ENCODE measurements around the gene RAB12.

DNA sequence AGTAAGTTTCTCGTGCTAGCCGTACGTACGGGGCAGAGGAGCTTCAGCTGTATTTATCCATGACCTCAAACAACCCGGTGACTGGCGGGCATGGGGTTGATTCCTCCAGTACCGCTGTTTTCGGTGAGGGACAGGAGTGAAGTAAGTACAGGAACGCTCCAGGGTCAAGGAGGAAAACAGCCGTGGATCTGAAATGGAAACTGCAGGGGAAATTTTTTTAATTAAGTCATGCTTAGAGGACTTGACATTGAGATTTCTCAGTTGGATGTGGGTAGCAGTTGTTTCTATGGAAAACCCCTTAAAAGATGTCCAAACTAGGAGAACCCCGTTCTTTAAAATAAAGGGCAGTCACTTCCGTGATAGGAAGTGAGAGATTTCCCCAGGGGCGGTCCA, 1.2 kb downstream of the RAB12 start:
- TF ChIP-seq, protein P1, sequence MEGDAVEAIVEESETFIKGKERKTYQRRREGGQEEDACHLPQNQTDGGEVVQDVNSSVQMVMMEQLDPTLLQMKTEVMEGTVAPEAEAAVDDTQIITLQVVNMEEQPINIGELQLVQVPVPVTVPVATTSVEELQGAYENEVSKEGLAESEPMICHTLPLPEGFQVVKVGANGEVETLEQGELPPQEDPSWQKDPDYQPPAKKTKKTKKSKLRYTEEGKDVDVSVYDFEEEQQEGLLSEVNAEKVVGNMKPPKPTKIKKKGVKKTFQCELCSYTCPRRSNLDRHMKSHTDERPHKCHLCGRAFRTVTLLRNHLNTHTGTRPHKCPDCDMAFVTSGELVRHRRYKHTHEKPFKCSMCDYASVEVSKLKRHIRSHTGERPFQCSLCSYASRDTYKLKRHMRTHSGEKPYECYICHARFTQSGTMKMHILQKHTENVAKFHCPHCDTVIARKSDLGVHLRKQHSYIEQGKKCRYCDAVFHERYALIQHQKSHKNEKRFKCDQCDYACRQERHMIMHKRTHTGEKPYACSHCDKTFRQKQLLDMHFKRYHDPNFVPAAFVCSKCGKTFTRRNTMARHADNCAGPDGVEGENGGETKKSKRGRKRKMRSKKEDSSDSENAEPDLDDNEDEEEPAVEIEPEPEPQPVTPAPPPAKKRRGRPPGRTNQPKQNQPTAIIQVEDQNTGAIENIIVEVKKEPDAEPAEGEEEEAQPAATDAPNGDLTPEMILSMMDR (IDR thresholded peaks at IDR 0.05), result no peak
- no peak for TF ChIP-seq POLR2A (IDR thresholded peaks at IDR 0.05)
